ENCODE measurements around the gene MYOC. TPM values are rescaled to one million over a fixed set of nuclear protein-coding genes. Genes with fewer than 3 reads are reported as not detected.
"Not testable (repeated sequence)": the region's sequence is repeated elsewhere in the genome, so short reads cannot be mapped to it uniquely, and the experiment has no call there.

MYOC gene
- total and polyA plus RNA-seq, 2 experiments from 2014 or later = not detected

- H3K27ac ChIP-seq = peak overlapping the region; percentile 30
- H3K27me3 ChIP-seq = no peaks in the 10 kb centered on the region
- no peaks in the 10 kb centered on the region for H4K20me1 ChIP-seq (ENCODE audit: insufficient read depth, poor library complexity, severe bottlenecking)
- no peaks in the 10 kb centered on the region for H3K9me2 ChIP-seq (replicated peaks; ENCODE audit: insufficient read depth)
- H3K36me3 ChIP-seq (replicated peaks; ENCODE audit: insufficient read depth, low read depth) = no peaks in the 10 kb centered on the region
- no peaks in the 10 kb centered on the region for H3K9me3 ChIP-seq (ENCODE audit: low read depth)
- H2AFZ ChIP-seq = peak overlapping the region; percentile 63
- DNase-seq (ENCODE audit: low spot score) = no peak
- TF ChIP-seq EZH2phosphoT487 (IDR thresholded peaks at IDR 0.05; ENCODE audit: low read depth, severe bottlenecking, unreplicated experiment) = no peak
- TF ChIP-seq CTCF (IDR thresholded peaks at IDR 0.05; ENCODE audit: poor library complexity) = no peak
- TF ChIP-seq EZH2 (IDR thresholded peaks at IDR 0.05; ENCODE audit: borderline replicate concordance) = no peak
- H3K79me2 ChIP-seq = no peaks in the 10 kb centered on the region
- no peaks in the 10 kb centered on the region for H3K4me1 ChIP-seq (ENCODE audit: insufficient read depth)
- no peak overlapping the region for H3K4me3 ChIP-seq
- H3K4me2 ChIP-seq = no peak overlapping the region
- WGBS (ENCODE audit: low lambda C conversion rate, missing lambda C conversion rate) = 78% methylated on average over 10 of the region's 10 CpGs
These were observed 46.0 kb downstream of the MYOC start for GRCh38 chr1:171606402-171606941.

GRCh38 chr1:171603042-171603441 lies 49.4 kb downstream of the MYOC start:
- H2AFZ ChIP-seq; H3K36me3 ChIP-seq (replicated peaks; ENCODE audit: insufficient read depth, low read depth); H3K4me2 ChIP-seq; H4K20me1 ChIP-seq (ENCODE audit: insufficient read depth, poor library complexity, severe bottlenecking); H3K9me3 ChIP-seq (ENCODE audit: low read depth); H3K4me1 ChIP-seq (ENCODE audit: insufficient read depth); H3K79me2 ChIP-seq; H3K27me3 ChIP-seq; H3K9me2 ChIP-seq (replicated peaks; ENCODE audit: insufficient read depth); H3K27ac ChIP-seq; H3K4me3 ChIP-seq; DNase-seq (ENCODE audit: low spot score): not testable (repeated sequence)
- 86% methylated on average over 6 of the region's 6 CpGs for WGBS (ENCODE audit: low lambda C conversion rate, missing lambda C conversion rate)

GRCh38 chr1:171600862-171601261 lies 51.6 kb downstream of the MYOC start:
- H2AFZ ChIP-seq = no peak overlapping the region
- no peaks in the 10 kb centered on the region for H3K9me2 ChIP-seq (replicated peaks; ENCODE audit: insufficient read depth)
- H3K4me3 ChIP-seq = no peak overlapping the region
- H4K20me1 ChIP-seq (ENCODE audit: insufficient read depth, poor library complexity, severe bottlenecking) = no peaks in the 10 kb centered on the region
- no peaks in the 10 kb centered on the region for H3K27me3 ChIP-seq
- no peaks in the 10 kb centered on the region for H3K36me3 ChIP-seq (replicated peaks; ENCODE audit: insufficient read depth, low read depth)
- no peaks in the 10 kb centered on the region for H3K79me2 ChIP-seq
- no peak for DNase-seq (ENCODE audit: low spot score)
- H3K9me3 ChIP-seq (ENCODE audit: low read depth) = no peaks in the 10 kb centered on the region
- no peak overlapping the region for H3K4me2 ChIP-seq
- no peak for TF ChIP-seq EZH2phosphoT487 (IDR thresholded peaks at IDR 0.05; ENCODE audit: low read depth, severe bottlenecking, unreplicated experiment)
- no peak for TF ChIP-seq CTCF (IDR thresholded peaks at IDR 0.05; ENCODE audit: poor library complexity)
- TF ChIP-seq EZH2 (IDR thresholded peaks at IDR 0.05; ENCODE audit: borderline replicate concordance) = no peak
- no peak overlapping the region for H3K27ac ChIP-seq
- H3K4me1 ChIP-seq (ENCODE audit: insufficient read depth) = no peaks in the 10 kb centered on the region
- WGBS (ENCODE audit: low lambda C conversion rate, missing lambda C conversion rate) = 95% methylated on average over 13 of the region's 13 CpGs

GRCh38 chr1:171600310-171600709 lies 52.2 kb downstream of the MYOC start:
- H3K4me1 ChIP-seq (ENCODE audit: insufficient read depth); H2AFZ ChIP-seq; H4K20me1 ChIP-seq (ENCODE audit: insufficient read depth, poor library complexity, severe bottlenecking); H3K36me3 ChIP-seq (replicated peaks; ENCODE audit: insufficient read depth, low read depth); H3K9me3 ChIP-seq (ENCODE audit: low read depth); H3K79me2 ChIP-seq; H3K27me3 ChIP-seq; DNase-seq (ENCODE audit: low spot score); H3K9me2 ChIP-seq (replicated peaks; ENCODE audit: insufficient read depth); H3K4me3 ChIP-seq; H3K27ac ChIP-seq; H3K4me2 ChIP-seq: not testable (repeated sequence)
- 96% methylated on average over 2 of the region's 2 CpGs for WGBS (ENCODE audit: low lambda C conversion rate, missing lambda C conversion rate)
